Stimulated activated CD8-positive, alpha-beta memory T cell treated with anti-CD3 and anti-CD28 coated beads, Interleukin-2, amount 100 ng/mL, for 1 hour (primary cell): Measurements from ENCODE around the gene NUBP2.

Experiments used
- DNase-seq, 2 donors: peaks; one replicate each; pipeline ENCODE4 v3.0.0-alpha.2; 2020; ENCODE audit warnings: low read depth in 2 of 2

NUBP2 gene

GRCh38 chr16:1828645-1829410, 46.1 kb downstream of the NUBP2 start:
- no peak for DNase-seq

GRCh38 chr16:1830213-1830612, 47.5 kb downstream of the NUBP2 start:
- no peak for DNase-seq

- no peak for DNase-seq
These were observed 48.7 kb downstream of the NUBP2 start for GRCh38 chr16:1831186-1832075.

- DNase-seq, result no peak
These were observed 50.2 kb downstream of the NUBP2 start for GRCh38 chr16:1832838-1833454.

GRCh38 chr16:1834096-1834495, 51.3 kb downstream of the NUBP2 start:
- no peak for DNase-seq
